Peyer's patch (tissue), 4 donors: ENCODE results near the gene SRA1. TPM values are rescaled to one million over a fixed set of nuclear protein-coding genes. Genes with fewer than 3 reads are reported as not detected.
"Not testable (repeated sequence)": the region's sequence is repeated elsewhere in the genome, so short reads cannot be mapped to it uniquely, and the experiment has no call there.

ENCODE experiments used
- DNase-seq, 3 donors: peaks; one replicate each; pipeline ENCODE4 v3.0.0-alpha.2; 2017 to 2019
- H3K27ac ChIP-seq, 4 donors: fragments of 200-600 bp; sonication (generic); one replicate each; pipeline ENCODE4 v1.5.1; 2016 to 2019
- H3K27me3 ChIP-seq, 2 donors: fragments of 200-600 bp; sonication (generic); one replicate each; pipeline ENCODE4 v1.5.1; 2019
- H3K36me3 ChIP-seq, 3 donors: fragments of 200-600 bp; sonication (generic); one replicate each; pipeline ENCODE4 v1.5.1; 2016 to 2019
- H3K4me1 ChIP-seq, 4 donors: fragments of 200-600 bp; sonication (generic); one replicate each; pipeline ENCODE4 v1.5.1; 2016 to 2019
- H3K4me3 ChIP-seq, 4 donors: fragments of 200-600 bp; sonication (generic); 1 replicate in 3 of 4; 2 replicates in 1 of 4; pipeline ENCODE4 v1.5.1; 2016 to 2019; ENCODE audit warnings: mild to moderate bottlenecking in 1 of 4
- H3K9me3 ChIP-seq, 4 donors: fragments of 200-600 bp; sonication (generic); one replicate each; pipeline ENCODE4 v1.5.1; 2016 to 2019; ENCODE audit warnings: mild to moderate bottlenecking in 1 of 4
- CTCF ChIP-seq, 6 experiments: fragments of 450-650 bp in 4 of 6; fragments of 200-600 bp in 2 of 6; sonication (generic) in 1 of 6; IDR thresholded peaks; one replicate each; pipeline ENCODE4 v1.5.1; 2017 to 2019; ENCODE audit warnings: antibody characterized with exemption in 6 of 6, mild to moderate bottlenecking in 3 of 6, moderate library complexity in 1 of 6
- POLR2A ChIP-seq, 2 donors: fragments of 450-650 bp; IDR thresholded peaks; one replicate each; pipeline ENCODE4 v1.5.1; 2017; ENCODE audit warnings: antibody characterized with exemption in 2 of 2, mild to moderate bottlenecking in 2 of 2, moderate library complexity in 2 of 2
- total RNA-seq, 4 donors: library from RNA; depleted of rRNA; stranded (reverse); fragments of >200 nt; gene quantifications; one replicate each; pipeline ENCODE4 v1.1.0, GENCODE V29; 2016

Gene SRA1
- total RNA-seq: 10 to 100 TPM; 19.8 to 38.6 (median 27.5) TPM

DNA sequence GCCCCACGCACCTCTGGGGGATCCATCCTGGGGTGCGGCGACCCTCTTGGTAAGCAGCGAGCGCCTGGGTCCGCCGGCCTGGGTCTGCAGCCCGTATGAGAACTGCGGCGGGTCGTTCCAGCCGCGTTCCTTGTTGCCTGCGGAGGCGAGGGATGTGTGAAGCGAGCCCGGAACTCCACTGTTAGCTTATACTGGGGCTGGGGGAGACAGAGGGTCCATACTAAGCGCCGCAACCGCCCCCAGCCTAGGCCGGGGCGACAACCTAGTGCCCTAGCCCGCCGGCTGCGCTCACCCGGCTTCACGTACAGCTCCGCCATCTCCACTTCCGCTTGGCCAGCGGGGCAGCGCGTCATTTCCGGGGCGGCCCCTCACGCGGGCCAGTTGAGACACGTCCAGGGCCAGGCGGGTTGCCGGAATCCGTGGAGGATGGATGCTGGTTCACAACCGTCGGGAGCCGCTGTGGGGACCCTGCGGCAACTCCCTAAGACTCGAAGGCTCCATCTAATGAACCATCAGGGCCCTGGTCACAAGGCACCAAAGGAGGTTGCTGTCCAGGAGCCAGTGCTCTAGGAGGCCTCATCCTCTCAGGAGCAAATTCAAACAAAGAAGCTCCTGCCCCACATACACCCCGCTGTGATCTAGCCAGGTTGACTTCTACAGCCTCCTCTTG, at the start of gene SRA1:
Gene SRA1 (minus strand): TSS at position 338 of the 670 bp plus-strand sequence. CDS start 21 bp downstream, at position 317.
- Histone ChIP-seq H3K27me3 (no peaks in the 10 kb centered on the region), H3K27ac (peak within 1 kb of the TSS; percentile 84 to 92 (median 90)), H3K4me3 (peak within 1 kb of the TSS; percentile 66 to 96 (median 80)), H3K4me1 (peaks cover 0 to 16% (median 6%) of the 10 kb centered on the region in 4 donors), H3K9me3 (no peaks in the 10 kb centered on the region), H3K36me3 (peaks cover 0 to 24% (median 0%) of the 10 kb centered on the region in 3 donors)
- peak; percentile 92 to 97 (median 95) for DNase-seq
- peak; percentile 87 to 95 for TF ChIP-seq POLR2A (IDR thresholded peaks at IDR 0.05)
- TF ChIP-seq CTCF (IDR thresholded peaks at IDR 0.05): no peak

DNA sequence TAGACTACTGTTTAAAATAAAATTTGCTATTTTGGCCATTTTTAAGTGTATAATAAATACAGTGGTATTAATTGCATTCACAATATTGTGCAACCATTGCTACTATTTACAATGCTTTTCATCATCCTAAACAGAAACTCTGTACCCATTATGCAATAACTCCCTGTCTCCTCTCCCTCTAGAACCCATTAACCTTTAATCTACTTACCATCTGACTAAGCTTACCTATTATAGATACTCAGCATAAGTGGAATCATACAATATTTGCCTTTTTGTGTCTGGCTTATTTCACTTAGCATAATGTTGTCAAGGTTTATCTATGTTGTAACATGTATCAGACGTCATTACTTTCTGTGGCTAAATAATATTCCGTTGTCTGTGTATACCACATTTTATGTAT, 49.8 kb upstream of the SRA1 start:
- H3K27ac ChIP-seq: peak overlapping the region in 1 of 4 donors; percentile 25
- TF ChIP-seq POLR2A (IDR thresholded peaks at IDR 0.05) (no peak), CTCF (IDR thresholded peaks at IDR 0.05) (peak in 1 of 6 experiments; percentile 9)
- no peaks in the 10 kb centered on the region for H3K27me3 ChIP-seq
- DNase-seq: no peak
- peaks cover 0 to 5% (median 2%) of the 10 kb centered on the region in 4 donors for H3K4me1 ChIP-seq
- no peaks in the 10 kb centered on the region for H3K9me3 ChIP-seq
- no peak overlapping the region for H3K4me3 ChIP-seq
- no peaks in the 10 kb centered on the region for H3K36me3 ChIP-seq

- H3K36me3 ChIP-seq: no peaks in the 10 kb centered on the region
- no peak overlapping the region for H3K4me3 ChIP-seq
- H3K27me3 ChIP-seq: no peaks in the 10 kb centered on the region
- H3K9me3 ChIP-seq: no peaks in the 10 kb centered on the region
- peaks cover 0 to 5% (median 2%) of the 10 kb centered on the region in 4 donors for H3K4me1 ChIP-seq
- H3K27ac ChIP-seq: no peak overlapping the region
- TF ChIP-seq POLR2A (IDR thresholded peaks at IDR 0.05): no peak
- TF ChIP-seq CTCF (IDR thresholded peaks at IDR 0.05): no peak
- DNase-seq: no peak
Measured at GRCh38 chr5:140605879-140606278, 48.6 kb upstream of the SRA1 start.

GRCh38 chr5:140603734-140604133, 46.5 kb upstream of the SRA1 start:
- H3K27ac ChIP-seq: no peak overlapping the region
- TF ChIP-seq POLR2A (IDR thresholded peaks at IDR 0.05) (no peak), CTCF (IDR thresholded peaks at IDR 0.05) (no peak)

DNA sequence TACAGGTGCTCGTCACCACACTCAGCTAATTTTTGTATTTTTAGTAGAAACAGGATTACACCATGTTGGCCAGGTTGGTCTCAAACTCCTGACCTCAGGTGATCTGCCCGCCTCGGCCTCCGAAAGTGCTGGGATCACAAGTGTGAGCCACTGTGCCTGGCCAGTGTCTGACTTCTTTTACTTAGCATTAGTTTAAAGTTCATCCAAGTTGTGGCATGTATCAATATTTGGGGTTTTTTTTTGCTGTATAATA, 46.1 kb upstream of the SRA1 start:
- H3K9me3 ChIP-seq, H3K4me1 ChIP-seq, H3K27ac ChIP-seq, H3K4me3 ChIP-seq, H3K36me3 ChIP-seq, DNase-seq, H3K27me3 ChIP-seq: not testable (repeated sequence)

More at GRCh38 chr5:140603734-140604133, 46.5 kb upstream of the SRA1 start:
- DNase-seq: no peak
- Histone ChIP-seq H3K27me3 (no peaks in the 10 kb centered on the region), H3K9me3 (no peaks in the 10 kb centered on the region), H3K36me3 (no peaks in the 10 kb centered on the region), H3K4me1 (no peaks in the 10 kb centered on the region), H3K4me3 (no peak overlapping the region)

- Histone ChIP-seq H3K27ac (peak overlapping the region in 1 of 4 donors; percentile 16), H3K9me3 (no peaks in the 10 kb centered on the region), H3K4me1 (no peaks in the 10 kb centered on the region), H3K4me3 (no peak overlapping the region), H3K36me3 (no peaks in the 10 kb centered on the region), H3K27me3 (no peaks in the 10 kb centered on the region)
- DNase-seq: no peak
- TF ChIP-seq CTCF (IDR thresholded peaks at IDR 0.05) (no peak), POLR2A (IDR thresholded peaks at IDR 0.05) (no peak)
Measured at GRCh38 chr5:140602147-140602546, 44.9 kb upstream of the SRA1 start.
